Left lobe of liver (tissue), 2 donors: Measurements from ENCODE around the gene SLC17A3. TPM values are rescaled to one million over a fixed set of nuclear protein-coding genes. Genes with fewer than 3 reads are reported as not detected.

Experiments used
- ATAC-seq: fragments of 200-7000 bp; cut with Tn5 transposase; one replicate; pipeline ENCODE4 v1.9.1; 2020; ENCODE audit warnings: mild to moderate bottlenecking, moderate library complexity
- DNase-seq: peaks from one replicate; pipeline ENCODE4 v3.0.0-alpha.2; 2020; ENCODE audit warnings: low spot score
- total RNA-seq: library from RNA; stranded (reverse); gene quantifications from one replicate; pipeline ENCODE4 v1.2.1, GENCODE V29; 2021
- donor health status: DM: no; HTN: no; CAD: no; lungs with moderate emphysema.
- donor health status: DM: no; HTN: yes; CAD: no.

Gene SLC17A3
- total RNA-seq, 1 donor from 2014 or later, result 10.4 TPM

- DNase-seq (no peak), ATAC-seq (peak; percentile 99)
These were observed 16.1 kb upstream of the SLC17A3 start for GRCh38 chr6:25889877-25890853.

DNA sequence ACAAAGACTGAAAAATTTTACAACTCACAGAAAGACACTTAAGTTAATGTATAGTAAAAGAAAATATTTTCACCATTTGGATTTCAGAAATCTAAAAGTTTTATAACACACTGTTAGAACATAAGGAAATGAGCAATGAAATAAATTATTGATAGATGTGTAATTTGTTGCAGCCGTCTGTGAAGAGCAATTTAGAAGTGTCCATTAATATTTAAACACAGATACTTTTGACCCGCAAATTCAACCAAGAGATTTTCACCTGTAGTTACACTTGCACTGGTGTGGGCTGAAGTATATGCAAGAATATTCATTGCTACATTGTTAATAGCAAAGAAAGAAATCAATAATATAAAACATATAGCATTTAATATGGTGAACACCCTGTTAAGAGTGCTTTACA, 14.6 kb upstream of the SLC17A3 start:
- ATAC-seq (no peak), DNase-seq (no peak)

DNA sequence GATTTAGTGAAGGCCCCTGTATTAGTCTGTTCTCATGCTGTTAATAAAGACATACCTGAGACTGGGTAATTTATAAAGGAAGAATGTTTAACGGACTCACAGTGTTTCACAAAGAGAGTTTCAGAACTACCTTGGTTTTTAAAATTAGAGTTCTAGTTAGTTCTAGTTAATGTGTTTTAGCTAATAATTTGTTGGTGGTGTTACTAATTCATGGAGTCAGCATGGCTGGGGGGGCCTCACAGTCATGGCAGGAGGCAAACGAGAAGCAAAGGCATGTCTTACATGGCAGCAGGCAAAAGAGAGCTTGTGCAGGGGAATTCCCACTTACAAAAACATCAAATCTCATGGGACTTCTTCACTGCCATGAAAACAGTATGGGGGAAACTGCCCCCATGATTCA, 12.0 kb upstream of the SLC17A3 start:
- DNase-seq (no peak), ATAC-seq (no peak)

GRCh38 chr6:25883991-25884390, 9.9 kb upstream of the SLC17A3 start:
- ATAC-seq (peak; percentile 81), DNase-seq (peak; percentile 89)

GRCh38 chr6:25883536-25883935, 9.5 kb upstream of the SLC17A3 start:
- no peak for DNase-seq
- no peak for ATAC-seq

- DNase-seq (peak; percentile 86), ATAC-seq (peak; percentile 85)
These were observed 8.0 kb upstream of the SLC17A3 start for GRCh38 chr6:25882051-25882496.

GRCh38 chr6:25880601-25881000, 6.6 kb upstream of the SLC17A3 start:
- ATAC-seq, result peak; percentile 40
- DNase-seq, result no peak

DNA sequence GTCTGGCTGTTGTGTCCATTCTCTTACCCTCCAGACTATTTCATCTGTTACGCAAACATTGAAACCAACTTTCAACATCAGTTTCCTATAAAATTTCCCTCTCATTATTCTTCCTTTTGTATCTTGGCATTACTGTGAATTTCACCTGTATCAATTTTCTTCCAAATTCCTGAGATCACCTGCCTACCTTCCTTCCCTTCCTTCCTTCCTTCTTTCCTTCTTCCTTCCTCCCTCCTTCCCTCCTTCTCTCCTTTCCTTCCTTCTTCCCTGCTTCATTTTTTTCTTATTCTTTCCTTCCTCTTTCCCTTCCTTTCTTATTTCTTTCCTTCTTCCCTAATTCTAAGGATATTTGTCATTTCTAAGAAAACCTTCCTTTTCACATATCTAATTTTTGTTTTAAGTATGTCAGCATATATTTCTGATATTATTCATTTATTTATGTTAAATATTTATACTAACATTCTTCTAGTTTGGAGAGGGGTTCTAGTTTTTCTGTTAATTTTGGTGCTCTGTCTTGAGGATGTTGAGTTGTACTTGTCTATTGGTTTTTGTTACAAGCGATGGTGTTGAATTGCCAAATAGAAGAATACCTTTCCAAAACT, 4.8 kb upstream of the SLC17A3 start:
- no peak for ATAC-seq
- no peak for DNase-seq

DNA sequence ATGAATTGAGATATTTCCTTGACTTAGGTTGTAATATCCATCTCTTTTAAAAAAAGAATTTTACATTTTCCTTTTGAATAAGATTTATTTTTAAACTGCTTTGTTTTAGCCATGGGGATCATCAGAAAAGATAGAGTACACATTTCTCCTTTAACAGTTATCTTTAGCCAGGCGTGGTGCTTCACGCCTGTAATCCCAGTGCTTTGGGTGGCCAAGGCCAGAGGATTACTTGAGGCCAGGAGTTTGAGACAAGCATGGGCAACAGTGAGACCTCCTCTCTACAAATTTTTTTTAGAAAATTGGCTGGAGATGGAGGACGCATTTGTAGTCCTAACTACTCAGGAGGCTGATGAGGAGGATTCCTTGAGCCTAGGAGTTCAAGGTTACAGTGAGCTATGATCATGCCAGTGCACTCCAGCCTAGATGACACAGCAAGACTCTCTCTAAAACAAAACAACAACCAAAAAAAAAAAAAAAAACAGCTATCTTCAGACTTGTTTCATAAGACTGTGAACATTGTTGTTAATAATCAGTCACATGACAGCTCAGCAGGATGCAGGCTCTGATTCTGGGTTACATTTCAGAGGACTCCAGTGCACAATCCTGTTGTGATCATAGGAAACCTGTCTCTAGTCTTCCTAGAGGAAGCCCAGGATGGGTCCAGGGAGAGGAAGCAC, 2.0 kb upstream of the SLC17A3 start:
- ATAC-seq (peak; percentile 18), DNase-seq (no peak)

- DNase-seq, result no peak
- peak; percentile 75 for ATAC-seq
These were observed 1.5 kb upstream of the SLC17A3 start for GRCh38 chr6:25875563-25875905.

DNA sequence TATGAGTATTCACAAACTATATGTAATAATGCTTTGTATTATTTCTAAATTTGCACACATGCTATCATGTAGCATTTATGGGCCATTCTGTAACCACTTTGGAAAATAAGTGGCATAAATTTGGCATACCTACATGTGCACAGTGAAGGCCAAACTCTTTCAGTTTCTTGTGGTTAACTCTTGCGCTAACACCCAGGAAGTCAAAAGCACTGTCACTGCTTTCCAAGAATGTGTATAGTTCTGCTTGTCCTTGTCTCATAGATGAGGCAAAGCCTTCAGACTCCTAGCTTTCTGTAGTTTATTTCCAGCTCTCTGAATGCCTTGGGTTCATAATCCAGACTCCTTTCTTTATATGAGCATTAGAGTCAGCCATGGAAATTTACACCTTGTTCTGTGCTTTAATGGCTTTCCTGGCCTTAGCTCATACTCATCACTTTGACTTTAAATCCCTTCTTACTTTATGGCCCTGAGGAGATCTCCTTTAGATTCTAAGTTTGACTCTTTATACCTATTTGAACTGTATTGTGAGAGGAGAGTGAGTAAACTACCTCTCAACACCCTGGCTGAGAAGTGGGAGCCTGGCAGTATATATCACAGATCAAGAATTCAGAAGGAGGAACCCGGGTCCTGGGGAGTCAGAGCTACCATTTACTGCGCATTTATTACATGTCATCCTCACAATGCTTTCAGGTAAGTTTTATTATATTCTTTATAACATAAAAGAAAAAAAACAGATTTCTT, 949 bp upstream of the SLC17A3 start:
- ATAC-seq (peak; percentile 16), DNase-seq (no peak)

DNA sequence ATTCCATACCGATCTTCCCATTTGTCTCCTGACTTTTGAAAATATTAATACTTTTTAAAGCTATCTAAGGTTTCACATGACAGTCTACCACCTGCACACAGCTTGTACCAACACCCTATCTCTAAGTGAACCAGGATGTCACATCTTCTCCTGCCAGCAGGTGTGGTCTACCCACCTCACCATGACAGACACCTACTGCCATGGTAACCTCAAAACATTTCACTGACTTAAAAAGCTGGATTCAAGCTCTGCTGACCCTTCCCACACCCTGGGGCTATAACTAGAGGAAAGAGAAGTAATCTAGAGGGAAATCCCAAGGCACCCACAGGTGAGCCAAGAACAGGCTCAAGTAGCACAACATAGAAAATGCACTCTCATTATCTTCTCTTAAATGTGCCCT, 1.2 kb downstream of the SLC17A3 start:
- DNase-seq (no peak), ATAC-seq (no peak)

DNA sequence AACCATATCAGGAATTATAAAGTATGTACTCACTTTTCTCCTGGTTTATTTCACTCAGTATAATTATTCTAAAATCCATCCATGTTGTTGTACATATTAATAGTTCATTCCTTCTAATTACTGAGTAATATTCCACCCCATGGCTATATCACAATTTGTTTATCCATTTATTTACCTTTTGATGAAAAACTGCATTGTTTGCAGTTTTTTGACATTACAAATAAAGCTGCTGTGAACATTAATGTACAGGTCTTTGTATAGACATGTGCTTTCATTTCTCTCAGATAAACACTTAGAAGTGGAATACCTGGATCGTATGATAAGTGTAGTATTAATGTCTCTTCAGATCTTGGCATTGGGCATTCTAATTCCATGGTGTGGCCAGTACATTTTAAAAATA, 4.2 kb downstream of the SLC17A3 start:
- no peak for DNase-seq
- no peak for ATAC-seq

GRCh38 chr6:25868436-25869183, 5.4 kb downstream of the SLC17A3 start:
- DNase-seq, result no peak
- ATAC-seq, result no peak

DNA sequence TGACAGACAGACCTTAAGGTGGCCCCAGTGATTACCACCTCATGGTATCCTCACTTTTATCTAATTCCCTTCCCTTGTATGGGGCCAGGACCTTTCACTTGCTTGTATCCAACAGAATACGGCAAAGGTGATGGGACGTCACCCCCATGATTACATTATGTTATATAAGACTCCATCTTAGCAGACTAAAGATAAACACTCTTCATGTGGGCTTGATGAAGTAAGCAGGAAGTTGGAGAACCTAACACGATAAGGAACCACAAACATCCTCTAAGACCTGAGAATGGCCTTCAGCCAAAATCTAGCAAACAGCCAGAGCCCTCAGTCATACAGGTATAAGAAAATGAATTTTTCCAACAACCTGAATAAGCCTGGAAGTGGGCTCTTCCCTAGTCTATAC, 8.0 kb downstream of the SLC17A3 start:
- DNase-seq, result no peak
- no peak for ATAC-seq

GRCh38 chr6:25863360-25863759, 10.7 kb downstream of the SLC17A3 start:
- DNase-seq, result no peak
- ATAC-seq, result peak; percentile 86

- DNase-seq (no peak), ATAC-seq (no peak)
These were observed 11.8 kb downstream of the SLC17A3 start for GRCh38 chr6:25862199-25862598.

DNA sequence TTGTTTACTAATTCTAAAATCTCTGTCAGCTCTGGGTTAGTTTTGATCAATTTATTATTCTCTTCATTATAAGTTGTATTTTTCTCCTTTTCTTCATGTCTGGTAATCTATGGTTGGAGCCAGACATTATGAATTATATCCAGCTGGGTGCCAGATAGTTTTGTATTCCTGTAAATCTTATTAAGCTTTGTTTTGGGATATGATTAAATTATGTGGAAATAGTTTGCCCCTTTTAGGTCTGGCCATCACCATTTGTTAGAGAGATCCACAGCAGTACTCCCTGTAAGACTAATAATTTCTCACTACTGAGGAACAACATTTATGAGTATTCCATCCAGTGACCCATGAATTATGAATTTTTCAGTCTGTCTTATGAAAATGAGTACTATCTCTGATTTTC, 21.3 kb downstream of the SLC17A3 start:
- DNase-seq, result no peak
- ATAC-seq, result no peak

DNA sequence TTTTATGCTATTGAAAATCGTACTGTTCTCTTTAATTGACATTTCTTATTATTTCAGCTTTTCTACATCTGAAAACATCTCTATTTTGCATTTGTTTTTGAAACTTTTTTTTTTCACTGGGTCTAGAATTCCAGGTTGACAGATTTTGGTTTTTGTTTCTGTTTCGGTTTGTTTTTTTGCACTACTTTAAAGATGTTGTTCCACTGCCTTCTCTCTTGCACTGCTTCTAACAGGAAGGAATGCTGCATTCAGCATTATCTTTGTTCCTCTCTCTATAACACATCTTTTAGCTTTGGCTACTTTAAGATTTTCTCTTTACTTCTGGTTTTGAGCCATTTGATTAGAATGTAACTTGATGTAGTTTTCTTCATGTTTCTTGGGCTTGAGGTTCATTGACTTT, 22.1 kb downstream of the SLC17A3 start:
- peak; percentile 57 for ATAC-seq
- no peak for DNase-seq

DNA sequence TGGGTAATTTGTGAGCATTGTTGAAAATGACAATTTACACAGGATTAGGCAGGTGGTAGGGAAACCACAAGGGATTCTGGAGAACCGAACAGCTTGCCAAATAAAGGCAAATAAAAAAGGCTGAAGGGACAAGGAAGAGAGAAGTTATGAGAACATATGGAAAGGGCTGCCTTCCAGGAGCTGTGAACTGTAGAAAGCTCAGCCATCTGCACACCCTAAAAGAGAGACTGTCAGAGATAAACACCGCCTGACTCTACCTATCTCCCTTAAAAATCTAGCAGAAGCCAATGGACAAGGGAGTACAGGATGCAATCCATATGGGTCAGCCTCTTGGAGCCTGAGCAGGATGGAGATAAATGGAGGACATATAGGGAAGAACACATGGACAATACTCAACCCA, 29.5 kb downstream of the SLC17A3 start:
- ATAC-seq (no peak), DNase-seq (no peak)
